ENCODE measurements around the gene GRM1. TPM values are rescaled to one million over a fixed set of nuclear protein-coding genes. Genes with fewer than 3 reads are reported as not detected.

The GRM1 gene
- total RNA-seq, 4 donors from 2014 or later, result not detected

DNA sequence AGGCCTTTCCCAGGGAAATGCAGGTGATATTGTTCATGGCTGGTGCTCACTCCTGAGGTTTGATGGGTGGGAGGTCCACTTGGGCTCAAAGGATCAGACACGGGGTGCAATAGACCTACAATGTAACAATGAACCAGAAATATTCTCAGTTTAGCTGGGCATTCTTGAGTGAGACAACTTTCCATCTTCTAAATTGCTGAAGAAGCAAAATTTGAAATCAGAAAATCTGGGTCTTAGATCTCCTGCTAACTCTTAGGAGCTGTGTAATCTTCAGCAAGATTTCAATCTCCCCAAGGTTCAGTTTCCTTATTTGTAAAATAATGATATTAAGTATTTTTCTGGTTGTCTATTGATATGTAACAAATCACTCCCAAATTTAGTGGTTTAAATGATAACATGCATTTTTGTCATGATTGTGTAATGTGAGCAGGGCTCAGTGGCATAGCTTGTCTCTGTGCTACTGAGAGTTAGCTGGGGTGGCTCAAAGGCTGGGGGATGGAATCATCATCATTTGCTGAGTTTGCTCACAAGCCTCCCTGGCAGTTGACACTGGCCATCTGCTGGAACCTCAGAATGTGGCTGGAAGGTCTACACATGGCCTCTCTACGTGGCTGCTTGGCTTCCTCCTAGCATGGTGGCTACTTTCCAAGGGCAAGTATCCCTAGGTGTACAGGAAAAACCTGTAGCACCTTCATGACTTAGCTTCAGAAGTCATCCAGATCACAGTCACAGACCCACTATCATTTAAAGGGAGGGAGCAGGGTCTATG, 98.8 kb downstream of the GRM1 start:
- no peaks in the 10 kb centered on the region for H3K9me3 ChIP-seq
- no peak overlapping the region for H3K27ac ChIP-seq
- no peaks in the 10 kb centered on the region for H3K36me3 ChIP-seq
- H3K27me3 ChIP-seq, result no peaks in the 10 kb centered on the region
- WGBS, 2 donors, result 55 to 71% methylated on average over 2 of the region's 2 CpGs
- no peak for DNase-seq
- no peaks in the 10 kb centered on the region for H3K4me1 ChIP-seq
- intact Hi-C loops (cut with DNase I), result no loop called here
- no peak overlapping the region for H3K4me3 ChIP-seq
- TF ChIP-seq POLR2A (IDR thresholded peaks at IDR 0.05), result no peak
- TF ChIP-seq, protein P1, sequence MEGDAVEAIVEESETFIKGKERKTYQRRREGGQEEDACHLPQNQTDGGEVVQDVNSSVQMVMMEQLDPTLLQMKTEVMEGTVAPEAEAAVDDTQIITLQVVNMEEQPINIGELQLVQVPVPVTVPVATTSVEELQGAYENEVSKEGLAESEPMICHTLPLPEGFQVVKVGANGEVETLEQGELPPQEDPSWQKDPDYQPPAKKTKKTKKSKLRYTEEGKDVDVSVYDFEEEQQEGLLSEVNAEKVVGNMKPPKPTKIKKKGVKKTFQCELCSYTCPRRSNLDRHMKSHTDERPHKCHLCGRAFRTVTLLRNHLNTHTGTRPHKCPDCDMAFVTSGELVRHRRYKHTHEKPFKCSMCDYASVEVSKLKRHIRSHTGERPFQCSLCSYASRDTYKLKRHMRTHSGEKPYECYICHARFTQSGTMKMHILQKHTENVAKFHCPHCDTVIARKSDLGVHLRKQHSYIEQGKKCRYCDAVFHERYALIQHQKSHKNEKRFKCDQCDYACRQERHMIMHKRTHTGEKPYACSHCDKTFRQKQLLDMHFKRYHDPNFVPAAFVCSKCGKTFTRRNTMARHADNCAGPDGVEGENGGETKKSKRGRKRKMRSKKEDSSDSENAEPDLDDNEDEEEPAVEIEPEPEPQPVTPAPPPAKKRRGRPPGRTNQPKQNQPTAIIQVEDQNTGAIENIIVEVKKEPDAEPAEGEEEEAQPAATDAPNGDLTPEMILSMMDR (IDR thresholded peaks at IDR 0.05), result no peak

DNA sequence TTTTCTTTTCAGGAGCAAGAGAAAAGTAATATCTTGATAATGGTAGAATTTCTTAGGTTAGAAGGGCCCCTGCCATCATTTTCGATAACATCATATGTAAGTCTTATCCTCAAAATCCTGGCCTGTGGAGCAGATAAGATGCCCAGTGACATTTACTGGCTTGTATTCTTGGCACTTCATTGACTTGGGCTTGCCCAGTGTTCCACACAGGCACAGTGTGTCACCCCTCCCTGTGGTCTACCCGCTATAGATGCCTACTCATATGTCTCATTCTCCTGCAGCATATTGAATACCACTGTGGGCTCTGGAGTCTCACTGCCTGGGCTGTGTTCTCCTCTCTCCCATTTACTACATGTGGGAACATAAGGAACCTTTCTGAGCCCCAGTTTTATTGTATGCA, 105.0 kb downstream of the GRM1 start:
- WGBS, 2 donors, result 90 to 92% methylated on average over 2 of the region's 2 CpGs
- no peak for DNase-seq
- Histone ChIP-seq H3K9me3 (no peaks in the 10 kb centered on the region), H3K4me3 (no peak overlapping the region), H3K36me3 (no peaks in the 10 kb centered on the region), H3K4me1 (no peaks in the 10 kb centered on the region), H3K27ac (no peak overlapping the region), H3K27me3 (no peaks in the 10 kb centered on the region)
- intact Hi-C loops (cut with DNase I), result no loop called here
- no peak for TF ChIP-seq POLR2A (IDR thresholded peaks at IDR 0.05)
- TF ChIP-seq, protein P1 (IDR thresholded peaks at IDR 0.05), result no peak

DNA sequence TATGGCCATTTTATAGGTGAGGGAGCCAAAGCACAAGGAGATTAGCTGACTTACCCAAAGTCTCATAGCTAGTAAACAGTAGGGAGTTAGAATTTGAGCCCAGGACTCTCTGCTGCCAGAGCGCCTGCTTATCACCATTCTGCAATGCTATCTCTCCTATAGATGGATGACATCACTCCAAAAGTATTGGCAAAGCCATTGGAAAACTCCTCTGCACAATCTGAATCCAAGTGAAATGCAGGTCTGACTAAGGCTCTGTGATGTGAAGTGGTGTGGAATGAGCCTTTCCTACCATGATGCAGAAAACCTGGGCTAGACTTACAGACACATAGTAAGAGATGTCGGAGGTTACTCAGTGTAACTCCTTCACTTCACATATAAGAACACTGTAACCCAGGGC, 106.3 kb downstream of the GRM1 start:
- Histone ChIP-seq H3K4me1 (no peaks in the 10 kb centered on the region), H3K4me3 (no peak overlapping the region), H3K27ac (no peak overlapping the region), H3K27me3 (no peaks in the 10 kb centered on the region), H3K9me3 (no peaks in the 10 kb centered on the region), H3K36me3 (no peaks in the 10 kb centered on the region)
- DNase-seq, result no peak
- TF ChIP-seq POLR2A (IDR thresholded peaks at IDR 0.05), result no peak
- TF ChIP-seq, protein P1 (IDR thresholded peaks at IDR 0.05), result no peak
- WGBS, 2 donors, result 80 to 86% methylated on average over 2 of the region's 2 CpGs
- intact Hi-C loops (cut with DNase I), result no loop called here

DNA sequence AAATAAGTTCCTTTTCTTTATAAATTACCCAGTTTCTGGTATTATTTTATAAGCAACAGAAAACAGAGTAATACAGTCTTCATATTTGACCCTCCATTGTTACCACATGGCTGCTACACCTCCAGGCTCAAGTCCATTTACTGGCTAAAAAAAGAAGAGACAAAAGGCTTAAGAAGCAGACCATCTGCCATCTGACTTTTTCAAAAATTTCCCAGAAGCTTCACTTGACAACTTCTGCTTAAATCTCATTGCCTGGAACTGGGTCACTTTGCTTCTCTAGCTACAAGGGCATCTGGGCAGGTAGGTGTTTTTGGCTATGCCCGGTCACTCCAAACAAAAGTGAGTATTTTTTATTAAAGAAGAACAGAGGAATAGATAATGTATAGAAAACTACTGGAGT, 118.0 kb downstream of the GRM1 start:
- no peaks in the 10 kb centered on the region for H3K36me3 ChIP-seq
- 75 to 77% methylated on average over 1 of the region's 1 CpG for WGBS, 2 donors
- H3K27me3 ChIP-seq, result no peaks in the 10 kb centered on the region
- no peak overlapping the region for H3K4me3 ChIP-seq
- TF ChIP-seq, protein P1 (IDR thresholded peaks at IDR 0.05), result no peak
- no peak for TF ChIP-seq POLR2A (IDR thresholded peaks at IDR 0.05)
- no peak for DNase-seq
- no peak overlapping the region for H3K27ac ChIP-seq
- H3K4me1 ChIP-seq, result no peaks in the 10 kb centered on the region
- intact Hi-C loops (cut with DNase I), result no loop called here
- no peaks in the 10 kb centered on the region for H3K9me3 ChIP-seq

DNA sequence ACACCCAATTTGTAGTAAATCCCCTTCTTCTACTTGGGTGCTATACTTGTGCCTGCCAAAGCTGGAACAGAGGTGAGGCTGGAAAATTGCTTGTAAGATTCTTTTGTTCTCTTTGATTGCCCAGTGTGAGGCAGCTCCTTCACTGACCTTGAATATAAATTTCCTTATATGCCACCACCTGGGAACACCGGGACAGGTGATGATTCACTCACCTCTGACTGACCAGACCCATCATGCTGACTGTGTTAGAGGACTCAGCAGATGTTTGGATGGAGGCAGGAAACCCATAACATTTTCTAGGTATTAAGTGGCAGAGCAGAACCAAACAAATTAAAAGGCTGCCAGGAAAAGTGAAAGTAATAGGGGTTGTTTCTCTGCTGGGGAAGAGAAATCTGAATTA, 120.9 kb downstream of the GRM1 start:
- H3K27me3 ChIP-seq, result no peaks in the 10 kb centered on the region
- DNase-seq, result no peak
- 45 to 50% methylated on average over 1 of the region's 1 CpG for WGBS, 2 donors
- H3K4me3 ChIP-seq, result no peak overlapping the region
- no peaks in the 10 kb centered on the region for H3K4me1 ChIP-seq
- H3K36me3 ChIP-seq, result no peaks in the 10 kb centered on the region
- intact Hi-C loops (cut with DNase I), result no loop called here
- TF ChIP-seq, protein P1 (IDR thresholded peaks at IDR 0.05), result no peak
- no peak for TF ChIP-seq POLR2A (IDR thresholded peaks at IDR 0.05)
- H3K9me3 ChIP-seq, result no peaks in the 10 kb centered on the region
- H3K27ac ChIP-seq, result no peak overlapping the region

All from esophagus squamous epithelium (tissue), 5 donors.